Neural progenitor cell (in vitro differentiated cells): ENCODE results near the gene BTG2.

Source experiments
- CTCF ChIP-seq: fragments of 200-600 bp; sonication (generic); IDR thresholded peaks from 2 replicates; pipeline ENCODE4 v1.5.1; 2017; ENCODE audit warnings: antibody characterized with exemption, mild to moderate bottlenecking
- EZH2 ChIP-seq: fragments of 200-600 bp; sonication (generic); IDR thresholded peaks from 2 replicates; pipeline ENCODE4 v1.6.1; 2017; ENCODE audit warnings: antibody characterized with exemption, mild to moderate bottlenecking, moderate library complexity
- EZH2phosphoT487 ChIP-seq: fragments of 200-600 bp; sonication (generic); IDR thresholded peaks from 2 replicates; pipeline ENCODE4 v1.6.1; 2017; ENCODE audit warnings: antibody characterized with exemption

- TF ChIP-seq CTCF (no peak), EZH2 (no peak), EZH2phosphoT487 (no peak)
Measured at GRCh38 chr1:203289982-203290260, 15.4 kb upstream of the BTG2 start.
